ENCODE data around the gene RARS2. TPM values are rescaled to one million over a fixed set of nuclear protein-coding genes. Genes with fewer than 3 reads are reported as not detected.

The RARS2 gene
- total and polyA plus RNA-seq, 2 donors (not counting 1 experiment from before 2014, with no cell fraction given), result 33.9 to 43.8 TPM

- DNase-seq (ENCODE audit: low read depth in 2 of 2), result no peak
- Histone ChIP-seq H3K4me2 (ENCODE audit: extremely low read depth, insufficient read depth, low read length) (no peak overlapping the region), H3K79me2 (ENCODE audit: control insufficient read depth, insufficient read depth, low read length) (peaks cover 60% of the 10 kb centered on the region), H4K20me1 (ENCODE audit: control insufficient read depth, extremely low read depth, insufficient read depth, low read length) (no peaks in the 10 kb centered on the region), H3K9me3 (ENCODE audit: control insufficient read depth, insufficient read depth, low read depth, low read length) (no peaks in the 10 kb centered on the region), H3K27me3 (ENCODE audit: control insufficient read depth, insufficient read depth, low read length) (no peaks in the 10 kb centered on the region), H3K4me3 (replicated peaks in 1 of 4; ENCODE audit: control extremely low read depth in 1 of 4, insufficient read depth in 1 of 4, low read depth in 3 of 4, low read length in 4 of 4) (no peak overlapping the region), H3K36me3 (ENCODE audit: control insufficient read depth, insufficient read depth, low read length) (no peaks in the 10 kb centered on the region), H3K9ac (ENCODE audit: insufficient read depth, low read length) (no peak overlapping the region), H3K4me1 (ENCODE audit: control insufficient read depth, extremely low read depth, insufficient read depth, low read length) (peaks cover 3% of the 10 kb centered on the region), H3K27ac (ENCODE audit: insufficient read depth, low read length) (no peak overlapping the region), H2AFZ (ENCODE audit: low read length) (no peak overlapping the region)
- no peak for TF ChIP-seq CTCF (conservative IDR thresholded peaks at IDR 0.05 in 1 of 2, IDR thresholded peaks at IDR 0.05 in 1 of 2; ENCODE audit: low read depth in 1 of 2, low read length in 2 of 2)
- no peak for TF ChIP-seq EZH2 (IDR thresholded peaks at IDR 0.05; ENCODE audit: low read length, missing control alignments)
These were observed 15.5 kb downstream of the RARS2 start for GRCh38 chr6:87574237-87574804.

GRCh38 chr6:87573307-87574024 is 16.3 kb downstream of the RARS2 start:
- H3K27ac ChIP-seq (ENCODE audit: insufficient read depth, low read length), result no peak overlapping the region
- no peak for TF ChIP-seq EZH2 (IDR thresholded peaks at IDR 0.05; ENCODE audit: low read length, missing control alignments)
- TF ChIP-seq CTCF (conservative IDR thresholded peaks at IDR 0.05 in 1 of 2, IDR thresholded peaks at IDR 0.05 in 1 of 2; ENCODE audit: low read depth in 1 of 2, low read length in 2 of 2), result no peak
- no peak for DNase-seq (ENCODE audit: low read depth in 2 of 2)
- no peaks in the 10 kb centered on the region for H3K27me3 ChIP-seq (ENCODE audit: control insufficient read depth, insufficient read depth, low read length)
- H3K4me2 ChIP-seq (ENCODE audit: extremely low read depth, insufficient read depth, low read length), result no peak overlapping the region
- H3K9ac ChIP-seq (ENCODE audit: insufficient read depth, low read length), result no peak overlapping the region
- peaks cover 3% of the 10 kb centered on the region for H3K4me1 ChIP-seq (ENCODE audit: control insufficient read depth, extremely low read depth, insufficient read depth, low read length)
- H3K4me3 ChIP-seq (replicated peaks in 1 of 4; ENCODE audit: control extremely low read depth in 1 of 4, insufficient read depth in 1 of 4, low read depth in 3 of 4, low read length in 4 of 4), result no peak overlapping the region
- no peaks in the 10 kb centered on the region for H3K9me3 ChIP-seq (ENCODE audit: control insufficient read depth, insufficient read depth, low read depth, low read length)
- H4K20me1 ChIP-seq (ENCODE audit: control insufficient read depth, extremely low read depth, insufficient read depth, low read length), result no peaks in the 10 kb centered on the region
- H3K36me3 ChIP-seq (ENCODE audit: control insufficient read depth, insufficient read depth, low read length), result no peaks in the 10 kb centered on the region
- no peak overlapping the region for H2AFZ ChIP-seq (ENCODE audit: low read length)
- H3K79me2 ChIP-seq (ENCODE audit: control insufficient read depth, insufficient read depth, low read length), result peaks cover 58% of the 10 kb centered on the region

- Histone ChIP-seq H3K9ac (ENCODE audit: insufficient read depth, low read length) (no peak overlapping the region), H2AFZ (ENCODE audit: low read length) (no peak overlapping the region), H3K9me3 (ENCODE audit: control insufficient read depth, insufficient read depth, low read depth, low read length) (no peaks in the 10 kb centered on the region), H3K79me2 (ENCODE audit: control insufficient read depth, insufficient read depth, low read length) (peaks cover 58% of the 10 kb centered on the region), H4K20me1 (ENCODE audit: control insufficient read depth, extremely low read depth, insufficient read depth, low read length) (no peaks in the 10 kb centered on the region), H3K27me3 (ENCODE audit: control insufficient read depth, insufficient read depth, low read length) (no peaks in the 10 kb centered on the region), H3K4me1 (ENCODE audit: control insufficient read depth, extremely low read depth, insufficient read depth, low read length) (peaks cover 3% of the 10 kb centered on the region), H3K4me2 (ENCODE audit: extremely low read depth, insufficient read depth, low read length) (no peak overlapping the region), H3K27ac (ENCODE audit: insufficient read depth, low read length) (no peak overlapping the region), H3K36me3 (ENCODE audit: control insufficient read depth, insufficient read depth, low read length) (no peaks in the 10 kb centered on the region), H3K4me3 (replicated peaks in 1 of 4; ENCODE audit: control extremely low read depth in 1 of 4, insufficient read depth in 1 of 4, low read depth in 3 of 4, low read length in 4 of 4) (no peak overlapping the region)
- no peak for TF ChIP-seq EZH2 (IDR thresholded peaks at IDR 0.05; ENCODE audit: low read length, missing control alignments)
- TF ChIP-seq CTCF (conservative IDR thresholded peaks at IDR 0.05 in 1 of 2, IDR thresholded peaks at IDR 0.05 in 1 of 2; ENCODE audit: low read depth in 1 of 2, low read length in 2 of 2), result no peak
- DNase-seq (ENCODE audit: low read depth in 2 of 2), result no peak
These were observed 16.9 kb downstream of the RARS2 start for GRCh38 chr6:87572883-87573282.
